Colonic mucosa (tissue), 4 donors: ENCODE measurements around the gene EMID1. TPM values are rescaled to one million over a fixed set of nuclear protein-coding genes. Genes with fewer than 3 reads are reported as not detected.
A peak's percentile ranks its signal among the peaks of the same experiment; 100 is the strongest.

Experiments
- DNase-seq: peaks from one replicate; pipeline ENCODE4 v3.0.0-alpha.2; 2020
- H3K27ac ChIP-seq: fragments of 200-600 bp; one replicate; pipeline ENCODE4 v1.8.0; 2021
- H3K27me3 ChIP-seq: fragments of 200-600 bp; one replicate; pipeline ENCODE4 v1.8.0; 2021
- H3K36me3 ChIP-seq: fragments of 200-600 bp; one replicate; pipeline ENCODE4 v1.8.0; 2021
- H3K4me1 ChIP-seq: fragments of 200-600 bp; one replicate; pipeline ENCODE4 v1.8.0; 2021; ENCODE audit warnings: mild to moderate bottlenecking
- H3K4me3 ChIP-seq: fragments of 200-600 bp; one replicate; pipeline ENCODE4 v1.8.0; 2021
- H3K9ac ChIP-seq, 2 donors: one replicate each; pipeline ENCODE4 v1.7.0; 2013; ENCODE audit warnings: control low read depth in 2 of 2, low read depth in 2 of 2, low read length in 2 of 2
- H3K9me3 ChIP-seq: fragments of 200-600 bp; one replicate; pipeline ENCODE4 v1.8.0; 2021
- CTCF ChIP-seq: fragments of 200-600 bp; IDR thresholded peaks from one replicate; pipeline ENCODE4 v1.8.0; 2022; ENCODE audit warnings: antibody characterized with exemption, mild to moderate bottlenecking
- intact Hi-C: fragments of 100-400 bp; cut with DNase I; formaldehyde crosslinking; loops from one replicate; pipeline ENCODE4 v1.14.1; 2022
- total RNA-seq, 2 donors: library from RNA; stranded (reverse); fragmentation: NEBNext Ultra II Directional in 1 of 2; extraction: Animal tissue kit (Norgen Biotek cat#: 25700) in 1 of 2; gene quantifications; one replicate each; pipeline ENCODE4 v1.2.1, GENCODE V29; 2021
- donor health status: healthy.
- donor health status: DM: no; HTN: no; CAD: no.
- donor health status: DM: no; HTN: no; CAD: no.

EMID1 gene
- total RNA-seq, 2 donors from 2014 or later, result 4.4 TPM

GRCh38 chr22:29275167-29275566 is 69.5 kb downstream of the EMID1 start:
- H3K9ac ChIP-seq, result no peak overlapping the region
- H3K36me3 ChIP-seq, result no peaks in the 10 kb centered on the region
- no peak for DNase-seq
- no peaks in the 10 kb centered on the region for H3K27me3 ChIP-seq
- TF ChIP-seq CTCF, result no peak
- no peaks in the 10 kb centered on the region for H3K9me3 ChIP-seq
- intact Hi-C loops, result no loop called here
- H3K27ac ChIP-seq, result no peak overlapping the region
- H3K4me1 ChIP-seq, result peaks cover 24% of the 10 kb centered on the region
- H3K4me3 ChIP-seq, result no peak overlapping the region

- H3K27ac ChIP-seq, result peak overlapping the region; percentile 13
- H3K27me3 ChIP-seq, result no peaks in the 10 kb centered on the region
- no peak overlapping the region for H3K4me3 ChIP-seq
- no peak for TF ChIP-seq CTCF
- no peak overlapping the region for H3K9ac ChIP-seq
- intact Hi-C loops, result no loop called here
- no peaks in the 10 kb centered on the region for H3K9me3 ChIP-seq
- no peaks in the 10 kb centered on the region for H3K36me3 ChIP-seq
- H3K4me1 ChIP-seq, result peaks cover 19% of the 10 kb centered on the region
- no peak for DNase-seq
Measured at GRCh38 chr22:29275819-29276565, 70.3 kb downstream of the EMID1 start.

- H3K27ac ChIP-seq, result no peak overlapping the region
- intact Hi-C loops, result no loop called here
- no peaks in the 10 kb centered on the region for H3K27me3 ChIP-seq
- peaks cover 9% of the 10 kb centered on the region for H3K4me1 ChIP-seq
- DNase-seq, result no peak
- TF ChIP-seq CTCF, result no peak
- H3K9ac ChIP-seq, result no peak overlapping the region
- no peak overlapping the region for H3K4me3 ChIP-seq
- no peaks in the 10 kb centered on the region for H3K9me3 ChIP-seq
- H3K36me3 ChIP-seq, result peaks cover 3% of the 10 kb centered on the region
Measured at GRCh38 chr22:29277927-29278326, 72.2 kb downstream of the EMID1 start.

GRCh38 chr22:29284196-29284595 is 78.5 kb downstream of the EMID1 start:
- no peak for DNase-seq
- no peak overlapping the region for H3K27ac ChIP-seq
- intact Hi-C loops, result no loop called here
- H3K4me1 ChIP-seq, result no peaks in the 10 kb centered on the region
- no peaks in the 10 kb centered on the region for H3K27me3 ChIP-seq
- no peaks in the 10 kb centered on the region for H3K9me3 ChIP-seq
- H3K4me3 ChIP-seq, result no peak overlapping the region
- no peak for TF ChIP-seq CTCF
- no peak overlapping the region for H3K9ac ChIP-seq
- peaks cover 38% of the 10 kb centered on the region for H3K36me3 ChIP-seq

- TF ChIP-seq CTCF, result no peak
- H3K4me3 ChIP-seq, result no peak overlapping the region
- no peak overlapping the region for H3K9ac ChIP-seq
- peaks cover 40% of the 10 kb centered on the region for H3K36me3 ChIP-seq
- no peaks in the 10 kb centered on the region for H3K9me3 ChIP-seq
- no peak for DNase-seq
- H3K27me3 ChIP-seq, result no peaks in the 10 kb centered on the region
- no peak overlapping the region for H3K27ac ChIP-seq
- H3K4me1 ChIP-seq, result no peaks in the 10 kb centered on the region
- intact Hi-C loops, result no loop called here
Measured at GRCh38 chr22:29288837-29289236, 83.1 kb downstream of the EMID1 start.
